Gastroesophageal sphincter (tissue), 3 donors: ENCODE results near the gene SIMC1.

Source experiments
- POLR2A ChIP-seq, 2 donors: fragments of 450-650 bp; IDR thresholded peaks; one replicate each; pipeline ENCODE4 v1.6.1; 2017; ENCODE audit warnings: antibody characterized with exemption in 2 of 2, mild to moderate bottlenecking in 2 of 2, moderate library complexity in 1 of 2
- TF ChIP-seq, protein P1 (sequence below), 4 experiments: fragments of 200-600 bp in 2 of 4; fragments of 450-650 bp in 2 of 4; sonication (generic) in 1 of 4; IDR thresholded peaks; one replicate each; pipeline ENCODE4 v1.5.1; 2017 to 2019; ENCODE audit warnings: antibody characterized with exemption in 4 of 4, mild to moderate bottlenecking in 2 of 4, moderate library complexity in 2 of 4

DNA sequence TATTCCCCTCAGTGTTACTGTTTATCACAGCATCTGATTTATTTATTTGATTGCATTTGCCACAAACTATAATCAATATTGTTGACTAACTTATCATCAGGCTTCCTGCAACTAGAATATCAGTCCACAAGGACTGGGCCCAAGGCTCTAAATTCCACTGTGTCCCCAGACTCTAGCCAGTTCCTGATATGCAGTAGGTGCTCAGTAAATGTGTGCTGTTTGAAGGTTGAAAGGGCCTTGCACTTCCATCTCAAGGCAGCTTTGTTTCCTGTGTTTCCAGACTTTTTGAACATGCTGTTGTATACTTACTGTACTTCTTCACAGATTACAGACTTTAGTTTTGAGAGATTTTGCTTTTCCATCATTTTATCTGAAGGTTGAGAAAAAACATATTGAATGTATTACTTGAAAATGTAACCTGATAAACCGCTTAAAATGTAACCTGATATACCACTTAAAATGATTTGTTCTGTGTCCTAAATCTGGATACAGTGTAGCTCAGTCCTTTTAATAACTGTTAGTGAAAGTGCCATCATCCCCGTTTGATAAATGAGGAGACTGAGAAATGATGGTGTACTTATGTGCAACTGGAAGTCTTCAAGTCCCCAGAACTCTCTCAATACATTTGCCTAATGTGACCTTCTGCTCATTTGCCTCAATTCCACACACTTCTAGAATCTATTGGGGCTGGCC is 104.7 kb downstream of the SIMC1 start:
- TF ChIP-seq, protein P1, sequence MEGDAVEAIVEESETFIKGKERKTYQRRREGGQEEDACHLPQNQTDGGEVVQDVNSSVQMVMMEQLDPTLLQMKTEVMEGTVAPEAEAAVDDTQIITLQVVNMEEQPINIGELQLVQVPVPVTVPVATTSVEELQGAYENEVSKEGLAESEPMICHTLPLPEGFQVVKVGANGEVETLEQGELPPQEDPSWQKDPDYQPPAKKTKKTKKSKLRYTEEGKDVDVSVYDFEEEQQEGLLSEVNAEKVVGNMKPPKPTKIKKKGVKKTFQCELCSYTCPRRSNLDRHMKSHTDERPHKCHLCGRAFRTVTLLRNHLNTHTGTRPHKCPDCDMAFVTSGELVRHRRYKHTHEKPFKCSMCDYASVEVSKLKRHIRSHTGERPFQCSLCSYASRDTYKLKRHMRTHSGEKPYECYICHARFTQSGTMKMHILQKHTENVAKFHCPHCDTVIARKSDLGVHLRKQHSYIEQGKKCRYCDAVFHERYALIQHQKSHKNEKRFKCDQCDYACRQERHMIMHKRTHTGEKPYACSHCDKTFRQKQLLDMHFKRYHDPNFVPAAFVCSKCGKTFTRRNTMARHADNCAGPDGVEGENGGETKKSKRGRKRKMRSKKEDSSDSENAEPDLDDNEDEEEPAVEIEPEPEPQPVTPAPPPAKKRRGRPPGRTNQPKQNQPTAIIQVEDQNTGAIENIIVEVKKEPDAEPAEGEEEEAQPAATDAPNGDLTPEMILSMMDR (IDR thresholded peaks at IDR 0.05): no peak
- TF ChIP-seq POLR2A (IDR thresholded peaks at IDR 0.05): no peak
